HG03457 (cell line): ENCODE results near the gene PRAMEF17.
"Not testable (repeated sequence)": the region's sequence is repeated elsewhere in the genome, so short reads cannot be mapped to it uniquely, and the experiment has no call there.

Experiments used
- ATAC-seq: cut with Tn5 transposase; IDR thresholded peaks from one replicate; pipeline ENCODE4 v1.9.1; 2021; ENCODE audit warnings: moderate number of reproducible peaks; ENCODE audit not compliant: unreplicated experiment

PRAMEF17 gene

DNA sequence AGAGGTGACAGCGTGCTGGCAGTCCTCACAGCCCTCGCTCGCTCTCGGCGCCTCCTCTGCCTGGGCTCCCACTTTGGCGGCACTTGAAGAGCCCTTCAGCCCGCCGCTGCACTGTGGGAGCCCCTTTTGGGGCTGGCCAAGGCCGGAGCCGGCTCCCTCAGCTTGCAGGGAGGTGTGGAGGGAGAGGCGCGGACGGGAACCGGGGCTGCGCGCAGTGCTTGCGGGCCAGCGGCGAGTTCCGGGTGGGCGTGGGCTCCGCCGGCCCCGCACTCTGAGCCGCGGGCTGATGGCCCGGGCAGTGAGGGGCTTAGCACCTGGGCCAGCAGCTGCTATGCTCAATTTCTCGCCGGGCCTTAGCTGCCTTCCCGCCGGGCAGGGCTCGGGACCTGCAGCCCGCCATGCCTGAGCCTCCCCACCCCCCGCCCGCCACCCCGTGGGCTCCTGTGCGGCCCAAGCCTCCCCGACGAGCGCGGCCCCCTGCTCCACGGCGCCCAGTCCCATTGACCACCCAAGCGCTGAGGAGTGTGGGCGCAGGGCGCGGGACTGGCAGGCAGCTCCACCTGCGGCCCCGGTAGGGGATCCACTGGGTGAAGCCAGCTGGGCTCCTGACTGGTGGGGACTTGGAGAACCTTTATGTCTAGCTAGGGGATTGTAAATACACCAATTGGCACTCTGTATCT lies 49.8 kb downstream of the PRAMEF17 start:
- ATAC-seq = not testable (repeated sequence)
